Motor neuron (in vitro differentiated cells): Measurements from ENCODE around the gene EPN3. TPM values are rescaled to one million over a fixed set of nuclear protein-coding genes. Genes with fewer than 3 reads are reported as not detected.
A peak's percentile ranks its signal among the peaks of the same experiment; 100 is the strongest.

Experiments used
- ATAC-seq, 8 experiments: fragments of 200-7000 bp; cut with Tn5 transposase; replicated peaks in 6 of 8; 2 replicates each; pipeline ENCODE4 v1.8.0; 2021; ENCODE audit warnings: mild to moderate bottlenecking in 8 of 8, moderate library complexity in 8 of 8
- H3K27ac ChIP-seq, 2 donors: fragments of 250-450 bp; sonication (Bioruptor Pico); 2 replicates each; pipeline ENCODE4 v1.9.0; 2021; ENCODE audit warnings: antibody characterized with exemption in 2 of 2, mild to moderate bottlenecking in 2 of 2, moderate library complexity in 1 of 2
- H3K4me1 ChIP-seq, 2 donors: fragments of 250-450 bp; sonication (Bioruptor Pico); replicated peaks in 1 of 2; 2 replicates each; pipeline ENCODE4 v1.6.1; 2021; ENCODE audit warnings: antibody characterized with exemption in 2 of 2, mild to moderate bottlenecking in 2 of 2, moderate library complexity in 1 of 2
- H3K4me3 ChIP-seq, 5 donors: fragments of 250-450 bp; sonication (Bioruptor Pico); 2 replicates each; pipeline ENCODE4 v1.9.0; 2021; ENCODE audit warnings: antibody characterized with exemption in 5 of 5, mild to moderate bottlenecking in 5 of 5, moderate library complexity in 4 of 5
- WGBS, 10 experiments: fragments of 450-650 bp; shearing (Covaris generic); methylation state at CpG; one replicate each; pipeline ENCODE4 v1.0.0; 2022; 5-methylcytosine and 5-hydroxymethylcytosine counted together
- in situ Hi-C, 9 experiments: fragments of 400-800 bp; cut with MboI; loops; one replicate each; pipeline ENCODE4 v1.15.0; 2021; ENCODE audit warnings: low sequenced_read_pairs in 9 of 9, low pct_unique_long_range_greater_than_20kb in 2 of 9; ENCODE audit not compliant: unreplicated experiment in 9 of 9
- total RNA-seq, 8 experiments: library from RNA; unstranded; fragments of 300-600 nt; gene quantifications; 2 replicates each; pipeline versions ENCODE4 v1.2.3 to v1.2.4, GENCODE V29; 2022

Gene EPN3
- total RNA-seq, result under 1 TPM; 0.16 to 0.90 (median 0.54) TPM

DNA sequence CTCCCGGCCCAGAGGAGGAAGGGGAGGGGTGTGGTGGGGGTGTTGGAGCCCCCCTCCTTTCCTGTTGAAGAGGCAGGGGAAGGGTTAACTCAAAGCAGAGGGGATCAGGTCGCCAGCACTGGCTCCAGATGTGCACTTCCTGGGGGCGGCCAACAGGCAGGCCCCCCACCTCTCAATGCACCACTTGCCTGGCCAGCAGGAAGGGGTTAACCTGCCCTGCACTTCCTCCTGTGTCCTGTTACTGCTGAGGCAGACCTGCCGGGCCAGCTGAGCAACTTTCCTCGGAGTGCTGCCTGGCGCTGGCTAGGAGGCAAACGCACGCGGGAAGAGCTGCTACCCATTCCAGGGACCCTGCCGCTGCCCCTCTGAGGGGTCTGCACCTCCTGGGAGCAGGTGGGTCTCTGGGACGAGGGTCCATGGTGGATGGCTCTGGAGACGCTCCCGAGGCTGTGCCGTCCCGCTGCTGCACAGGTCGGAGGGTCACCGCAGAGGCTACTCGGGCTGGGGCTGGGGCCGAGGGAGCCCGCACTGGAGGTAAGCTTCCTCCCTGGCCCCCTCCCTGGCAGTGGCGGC lies at the start of gene EPN3:
EPN3 (plus strand) TSS at position 284 of the 573 bp plus-strand sequence. CDS start 3,822 bp downstream, outside the sequence.
- peak; percentile 25 to 78 (median 32) for ATAC-seq
- in situ Hi-C loops, result loop anchor here in 2 of 9 experiments (25.0 kb wide), 1 partner anchor 305 kb away; the partner anchor contains the start of gene WFIKKN2 (in 2 of the 2)
- no peak within 1 kb of the TSS for H3K4me3 ChIP-seq

DNA sequence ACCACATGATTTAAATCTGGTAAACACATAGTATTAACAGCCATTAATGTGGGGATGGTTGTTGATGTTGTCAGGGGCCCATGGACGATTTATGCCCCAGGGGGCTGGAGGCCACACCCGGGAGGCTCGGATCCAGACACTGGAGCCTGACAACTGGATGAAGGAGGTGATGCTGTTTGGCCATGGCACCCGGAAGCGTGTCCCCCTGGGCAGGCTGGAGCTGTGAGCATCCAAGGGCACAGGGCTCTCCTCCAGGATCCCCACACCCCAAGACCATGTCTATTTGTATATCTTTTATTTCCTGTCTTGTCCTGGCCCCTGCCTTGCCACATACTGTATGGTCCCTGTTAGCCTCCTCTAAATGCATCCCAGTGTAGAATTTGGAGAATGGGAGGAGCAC lies 49.3 kb upstream of the EPN3 start:
- peaks cover 4 to 6% of the 10 kb centered on the region in 2 donors for H3K4me1 ChIP-seq
- ATAC-seq, result no peak
- 50 to 92% (median 89%) methylated on average over 2 to 5 of the region's 5 CpGs; no CpG with 5 or more reads in 2 of the 10 experiments for WGBS, 10 experiments
- in situ Hi-C loops, result no loop called here
- H3K4me3 ChIP-seq, result no peak overlapping the region
- no peak overlapping the region for H3K27ac ChIP-seq

More for the DNA sequence above, at the start of gene EPN3:
- 0% methylated on average over 1 to 3 of the region's 21 CpGs; no CpG with 5 or more reads in 7 of the 10 experiments for WGBS, 10 experiments
- Histone ChIP-seq H3K27ac (no peak within 1 kb of the TSS), H3K4me1 (peaks cover 20 to 23% of the 10 kb centered on the region in 2 donors)

- in situ Hi-C loops, result no loop called here
- Histone ChIP-seq H3K27ac (no peak overlapping the region), H3K4me1 (peaks cover 3% of the 10 kb centered on the region in 2 donors), H3K4me3 (no peak overlapping the region)
- no peak for ATAC-seq
- WGBS, 10 experiments, result 84 to 100% (median 95%) methylated on average over 1 to 5 of the region's 11 CpGs; no CpG with 5 or more reads in 4 of the 10 experiments
Observed at GRCh38 chr17:50484386-50485155, 48.0 kb upstream of the EPN3 start.

GRCh38 chr17:50487213-50488096 lies 45.1 kb upstream of the EPN3 start:
- 18 to 97% (median 80%) methylated on average over 1 to 6 of the region's 17 CpGs; no CpG with 5 or more reads in 3 of the 10 experiments for WGBS, 10 experiments
- peaks cover 0 to 6% of the 10 kb centered on the region in 2 donors for H3K4me1 ChIP-seq
- no peak overlapping the region for H3K4me3 ChIP-seq
- in situ Hi-C loops, result no loop called here
- no peak overlapping the region for H3K27ac ChIP-seq
- ATAC-seq, result no peak

DNA sequence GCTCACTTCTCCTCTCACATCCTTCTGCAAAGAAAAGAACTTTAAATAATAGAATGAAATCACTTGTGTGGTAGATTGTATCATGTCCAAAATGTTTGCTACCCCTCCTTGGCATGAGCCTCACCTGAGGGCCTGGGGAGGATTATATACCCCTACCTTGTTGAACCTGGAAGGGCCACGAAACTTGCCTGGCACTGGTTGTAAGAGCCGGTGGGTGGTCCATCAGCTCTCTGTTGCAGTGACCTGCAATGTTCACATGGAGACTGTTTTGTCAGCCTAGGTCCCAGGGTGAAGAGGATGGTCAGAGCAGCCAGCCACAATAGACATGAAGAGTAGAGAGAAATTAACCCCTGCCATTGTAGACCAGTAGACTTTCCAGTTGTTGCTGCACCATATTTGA lies 43.7 kb upstream of the EPN3 start:
- no peak overlapping the region for H3K27ac ChIP-seq
- H3K4me3 ChIP-seq, result no peak overlapping the region
- peaks cover 0 to 6% of the 10 kb centered on the region in 2 donors for H3K4me1 ChIP-seq
- in situ Hi-C loops, result no loop called here
- ATAC-seq, result no peak
- 40 to 100% (median 91%) methylated on average over 1 to 2 of the region's 2 CpGs; no CpG with 5 or more reads in 6 of the 10 experiments for WGBS, 10 experiments

- Histone ChIP-seq H3K27ac (no peak overlapping the region), H3K4me3 (no peak overlapping the region), H3K4me1 (peaks cover 0 to 6% of the 10 kb centered on the region in 2 donors)
- in situ Hi-C loops, result no loop called here
- ATAC-seq, result peak in 4 of 8 experiments; percentile 35 to 64 (median 46)
- 0 to 78% (median 27%) methylated on average over 1 of the region's 1 CpG; no CpG with 5 or more reads in 1 of the 10 experiments for WGBS, 10 experiments
Observed at GRCh38 chr17:50491505-50491904, 41.0 kb upstream of the EPN3 start.

GRCh38 chr17:50492214-50492613 lies 40.3 kb upstream of the EPN3 start:
- ATAC-seq, result peak in 3 of 8 experiments; percentile 38 to 90 (median 66)
- in situ Hi-C loops, result no loop called here
- H3K4me3 ChIP-seq, result no peak overlapping the region
- peaks cover 0 to 6% of the 10 kb centered on the region in 2 donors for H3K4me1 ChIP-seq
- H3K27ac ChIP-seq, result no peak overlapping the region
- 0 to 100% (median 75%) methylated on average over 1 to 8 of the region's 8 CpGs; no CpG with 5 or more reads in 5 of the 10 experiments for WGBS, 10 experiments

- Histone ChIP-seq H3K4me3 (no peak overlapping the region), H3K4me1 (peaks cover 0 to 6% of the 10 kb centered on the region in 2 donors), H3K27ac (no peak overlapping the region)
- 29 to 80% (median 53%) methylated on average over 1 to 3 of the region's 3 CpGs for WGBS, 10 experiments
- in situ Hi-C loops, result no loop called here
- ATAC-seq, result no peak
Observed at GRCh38 chr17:50493744-50494143, 38.8 kb upstream of the EPN3 start.

DNA sequence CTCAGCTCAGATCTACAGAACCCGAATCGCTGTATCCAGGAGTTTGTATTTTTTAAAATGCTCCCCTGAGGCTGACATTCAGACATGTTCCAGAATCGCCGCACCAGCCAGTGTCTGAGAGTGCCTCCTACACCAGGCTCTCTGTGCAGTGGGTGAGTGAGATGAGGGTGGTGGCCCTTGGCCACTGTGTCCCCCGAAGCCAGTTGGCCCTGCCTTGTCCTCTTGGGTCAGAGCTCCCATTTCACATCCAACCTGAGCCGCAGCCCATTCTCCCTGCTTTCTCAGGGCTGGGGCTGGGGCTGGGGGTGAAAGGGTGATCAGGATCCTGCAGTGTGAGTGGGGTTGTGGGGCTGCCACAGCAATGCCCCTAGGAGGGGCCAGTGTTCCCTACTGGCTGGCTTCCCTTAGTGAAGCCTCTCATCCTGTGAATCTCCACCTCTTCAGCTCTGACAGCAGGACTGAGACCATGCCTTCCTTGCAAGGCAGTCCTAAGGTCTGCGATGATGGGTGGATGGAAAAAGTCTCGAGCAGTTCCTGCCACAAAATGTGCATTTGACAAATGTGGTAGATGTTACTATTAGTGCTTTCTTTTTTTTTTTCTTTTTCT lies 37.2 kb upstream of the EPN3 start:
- Histone ChIP-seq H3K4me1 (peaks cover 0 to 6% of the 10 kb centered on the region in 2 donors), H3K4me3 (no peak overlapping the region), H3K27ac (no peak overlapping the region)
- 31 to 100% (median 82%) methylated on average over 2 to 4 of the region's 8 CpGs; no CpG with 5 or more reads in 3 of the 10 experiments for WGBS, 10 experiments
- no peak for ATAC-seq
- in situ Hi-C loops, result no loop called here

DNA sequence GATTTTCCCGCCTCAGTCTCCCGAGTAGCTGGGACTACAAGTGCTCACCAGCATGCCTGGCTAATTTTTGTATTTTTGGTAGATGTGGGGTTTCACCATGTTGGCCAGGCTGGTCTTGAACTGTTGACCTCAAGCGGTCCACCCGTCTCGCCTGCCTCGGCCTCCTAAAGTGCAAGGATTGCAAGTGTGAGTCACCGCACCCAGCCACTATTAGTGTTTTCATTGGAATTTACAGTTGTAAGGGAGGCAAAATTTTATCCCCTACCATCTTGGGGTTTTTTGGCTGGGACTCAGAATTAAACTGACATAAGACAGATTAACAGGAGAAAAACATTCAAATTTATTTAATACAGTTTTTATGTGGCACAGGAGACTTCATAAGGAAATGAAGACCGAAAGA lies 36.6 kb upstream of the EPN3 start:
- 64 to 100% (median 83%) methylated on average over 1 to 8 of the region's 8 CpGs; no CpG with 5 or more reads in 1 of the 10 experiments for WGBS, 10 experiments
- in situ Hi-C loops, result no loop called here
- ATAC-seq, result no peak

GRCh38 chr17:50498021-50498874 lies 34.3 kb upstream of the EPN3 start:
- ATAC-seq, result peak in 1 of 8 experiments; percentile 33
- Histone ChIP-seq H3K4me1 (peaks cover 0 to 6% of the 10 kb centered on the region in 2 donors), H3K27ac (no peak overlapping the region), H3K4me3 (no peak overlapping the region)
- in situ Hi-C loops, result no loop called here
- 56 to 100% (median 82%) methylated on average over 1 to 2 of the region's 7 CpGs; no CpG with 5 or more reads in 3 of the 10 experiments for WGBS, 10 experiments

More for the DNA sequence above, 36.6 kb upstream of the EPN3 start:
- Histone ChIP-seq H3K27ac (no peak overlapping the region), H3K4me1 (peaks cover 0 to 6% of the 10 kb centered on the region in 2 donors), H3K4me3 (no peak overlapping the region)
